Measurements from ENCODE around the gene AEBP2.

Gene AEBP2

DNA sequence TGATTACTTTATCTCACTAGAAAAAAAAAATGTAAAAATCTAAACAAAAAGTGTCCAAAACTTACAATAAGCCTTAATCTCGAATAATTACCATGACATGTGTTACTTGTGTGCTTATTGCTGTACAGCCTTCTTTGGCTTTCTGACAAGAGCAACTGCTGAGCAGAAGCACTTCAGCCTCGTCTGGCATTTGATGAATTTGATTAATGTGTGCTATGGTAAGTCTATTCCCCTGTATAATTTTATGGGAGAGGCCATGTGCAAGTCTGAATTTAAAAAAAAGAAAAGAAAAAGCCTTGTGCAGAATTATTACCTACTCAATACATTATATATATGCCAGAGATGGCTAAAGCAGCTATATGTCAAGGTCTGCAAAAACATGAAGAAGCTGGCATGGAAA lies 113.9 kb downstream of the AEBP2 start:
- DNase-seq (ENCODE audit: low spot score) = no peak

DNA sequence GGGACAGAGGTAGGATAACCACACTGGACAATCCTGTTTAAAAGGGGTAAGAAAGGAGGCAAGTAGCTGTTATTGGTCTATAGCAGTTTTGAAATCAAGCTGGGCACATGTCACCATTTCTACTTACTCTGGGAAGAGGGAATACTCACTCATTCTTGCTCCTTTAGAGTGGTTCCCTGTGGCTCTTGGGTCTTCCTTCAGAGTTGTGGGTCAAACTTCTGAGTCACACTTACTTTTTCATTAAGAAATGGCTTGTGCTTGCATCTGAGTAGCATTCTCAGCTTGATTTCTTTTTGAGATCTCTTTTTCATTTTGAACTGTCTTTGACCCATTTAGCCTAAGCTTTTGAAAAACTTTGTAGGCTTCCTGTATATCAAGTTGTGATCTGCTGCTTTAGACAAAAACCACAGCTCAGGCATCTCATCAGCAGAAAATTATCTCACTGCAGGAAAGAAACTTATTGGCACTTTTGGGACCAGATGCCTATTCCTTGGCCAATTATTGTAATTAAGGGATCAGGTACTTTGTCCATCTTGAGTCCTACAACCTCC lies 122.2 kb downstream of the AEBP2 start:
- DNase-seq (ENCODE audit: low spot score) = no peak

Measured in Ammon's horn (tissue), 1 donor.